ENCODE results near the gene LONP2. TPM values are rescaled to one million over a fixed set of nuclear protein-coding genes. Genes with fewer than 3 reads are reported as not detected.

Gene LONP2
- total and polyA plus RNA-seq, 3 donors from 2014 or later = 36.4 to 51.7 (median 51.1) TPM

GRCh38 chr16:48356633-48357376 is 112.7 kb downstream of the LONP2 start:
- no peak overlapping the region for H3K27ac ChIP-seq
- no peak overlapping the region for H3K4me3 ChIP-seq
- intact Hi-C loops (cut with DNase I; ENCODE audit: low total_unique reads) = loop anchor here (10.0 kb wide), 1 partner anchor 268 kb away; no protein-coding TSS in a partner anchor
- TF ChIP-seq POLR2A (IDR thresholded peaks at IDR 0.05) (no peak), CTCF (IDR thresholded peaks at IDR 0.05) (no peak)
- H3K27me3 ChIP-seq = no peaks in the 10 kb centered on the region
- DNase-seq = no peak
- no peaks in the 10 kb centered on the region for H3K36me3 ChIP-seq (ENCODE audit: low read depth, missing control alignments)
- H3K4me1 ChIP-seq = no peaks in the 10 kb centered on the region
- 78 to 79% methylated on average over 4 of the region's 4 CpGs for WGBS, 2 donors
- H3K9me3 ChIP-seq = no peaks in the 10 kb centered on the region

- Histone ChIP-seq H3K4me1 (no peaks in the 10 kb centered on the region), H3K27me3 (no peaks in the 10 kb centered on the region), H3K36me3 (ENCODE audit: low read depth, missing control alignments) (no peaks in the 10 kb centered on the region), H3K4me3 (no peak overlapping the region), H3K27ac (no peak overlapping the region), H3K9me3 (no peaks in the 10 kb centered on the region)
- intact Hi-C loops (cut with DNase I; ENCODE audit: low total_unique reads) = loop anchor here (10.0 kb wide), 1 partner anchor 266 kb away; no protein-coding TSS in a partner anchor
- DNase-seq = no peak
- WGBS, 2 donors = 94 to 96% methylated on average over 3 of the region's 3 CpGs
- TF ChIP-seq CTCF (IDR thresholded peaks at IDR 0.05) = no peak
- no peak for TF ChIP-seq POLR2A (IDR thresholded peaks at IDR 0.05)
These were observed 114.3 kb downstream of the LONP2 start for GRCh38 chr16:48358419-48358818.

GRCh38 chr16:48359983-48360382 is 115.9 kb downstream of the LONP2 start:
- intact Hi-C loops (cut with DNase I; ENCODE audit: low total_unique reads) = loop anchor here (10.0 kb wide), 1 partner anchor 265 kb away; no protein-coding TSS in a partner anchor
- Histone ChIP-seq H3K4me3 (no peak overlapping the region), H3K9me3 (no peaks in the 10 kb centered on the region), H3K27me3 (no peaks in the 10 kb centered on the region), H3K27ac (no peak overlapping the region), H3K4me1 (no peaks in the 10 kb centered on the region), H3K36me3 (ENCODE audit: low read depth, missing control alignments) (no peaks in the 10 kb centered on the region)
- TF ChIP-seq CTCF (IDR thresholded peaks at IDR 0.05) (no peak), POLR2A (IDR thresholded peaks at IDR 0.05) (no peak)
- no peak for DNase-seq
- WGBS, 2 donors = 86 to 94% methylated on average over 2 of the region's 2 CpGs

GRCh38 chr16:48361012-48361411 is 116.9 kb downstream of the LONP2 start:
- Histone ChIP-seq H3K27me3 (no peaks in the 10 kb centered on the region), H3K27ac (no peak overlapping the region), H3K36me3 (ENCODE audit: low read depth, missing control alignments) (no peaks in the 10 kb centered on the region), H3K4me1 (no peaks in the 10 kb centered on the region), H3K4me3 (no peak overlapping the region), H3K9me3 (no peaks in the 10 kb centered on the region)
- no peak for DNase-seq
- TF ChIP-seq POLR2A (IDR thresholded peaks at IDR 0.05) = no peak
- no peak for TF ChIP-seq CTCF (IDR thresholded peaks at IDR 0.05)
- 48 to 54% methylated on average over 3 of the region's 3 CpGs for WGBS, 2 donors
- intact Hi-C loops (cut with DNase I; ENCODE audit: low total_unique reads) = no loop called here
